ENCODE results near the gene ZNF407. TPM values are rescaled to one million over a fixed set of nuclear protein-coding genes. Genes with fewer than 3 reads are reported as not detected.

ZNF407 gene
- total and polyA plus RNA-seq, 2 experiments from 2014 or later, result 2.1 to 10.4 TPM

DNA sequence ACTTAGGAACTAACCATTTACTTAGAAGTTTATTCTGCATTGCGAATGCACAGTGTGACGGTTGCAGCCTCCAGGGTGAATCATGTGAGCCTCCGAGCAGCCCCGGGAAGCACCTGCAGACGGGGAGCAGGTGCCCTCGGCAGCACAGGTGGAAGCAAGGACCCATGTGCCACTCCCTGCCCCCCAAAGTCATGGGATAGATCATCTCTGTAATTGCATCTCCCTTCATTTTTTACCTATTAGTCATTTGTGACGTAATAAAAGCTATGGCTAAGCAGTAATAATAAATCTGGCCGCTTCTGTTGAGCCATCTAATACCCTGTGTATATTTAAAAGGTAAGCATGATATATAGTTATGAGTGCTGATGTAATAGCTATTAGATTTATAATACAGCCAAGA lies 514.1 kb downstream of the ZNF407 start:
- no peak for ATAC-seq
- Mint-ChIP-seq H3K36me3 (ENCODE audit: low read depth) (no peaks in the 10 kb centered on the region), H3K4me3 (no peak overlapping the region), H3K9me3 (no peaks in the 10 kb centered on the region), H3K4me1 (peaks cover 7% of the 10 kb centered on the region), H3K27me3 (ENCODE audit: insufficient read depth, low read depth, poor library complexity) (peaks cover 2% of the 10 kb centered on the region), H3K27ac (no peak overlapping the region)
- TF ChIP-seq STAT1 (IDR thresholded peaks at IDR 0.05; ENCODE audit: unreplicated experiment) (no peak), CREB1 (CRISPR knock-in tag; IDR thresholded peaks at IDR 0.05; ENCODE audit: low read depth) (no peak)
- Histone ChIP-seq H3K9me2 (ENCODE audit: insufficient read depth) (no peaks in the 10 kb centered on the region), H3K27ac (ENCODE audit: low read depth) (no peak overlapping the region), H3K4me3 (no peak overlapping the region), H3K4me2 (no peak overlapping the region), H3K27me3 (ENCODE audit: insufficient read depth) (no peaks in the 10 kb centered on the region), H2AFZ (no peak overlapping the region), H4K20me1 (replicated peaks; ENCODE audit: insufficient read depth) (no peaks in the 10 kb centered on the region), H3K36me3 (ENCODE audit: insufficient read depth) (no peaks in the 10 kb centered on the region), H3K79me2 (replicated peaks; ENCODE audit: insufficient read depth) (no peaks in the 10 kb centered on the region), H3F3A (replicated peaks; ENCODE audit: low read depth) (no peaks in the 10 kb centered on the region), H3K4me1 (ENCODE audit: insufficient read depth) (no peaks in the 10 kb centered on the region)
- no peak for DNase-seq (ENCODE audit: low spot score)

DNA sequence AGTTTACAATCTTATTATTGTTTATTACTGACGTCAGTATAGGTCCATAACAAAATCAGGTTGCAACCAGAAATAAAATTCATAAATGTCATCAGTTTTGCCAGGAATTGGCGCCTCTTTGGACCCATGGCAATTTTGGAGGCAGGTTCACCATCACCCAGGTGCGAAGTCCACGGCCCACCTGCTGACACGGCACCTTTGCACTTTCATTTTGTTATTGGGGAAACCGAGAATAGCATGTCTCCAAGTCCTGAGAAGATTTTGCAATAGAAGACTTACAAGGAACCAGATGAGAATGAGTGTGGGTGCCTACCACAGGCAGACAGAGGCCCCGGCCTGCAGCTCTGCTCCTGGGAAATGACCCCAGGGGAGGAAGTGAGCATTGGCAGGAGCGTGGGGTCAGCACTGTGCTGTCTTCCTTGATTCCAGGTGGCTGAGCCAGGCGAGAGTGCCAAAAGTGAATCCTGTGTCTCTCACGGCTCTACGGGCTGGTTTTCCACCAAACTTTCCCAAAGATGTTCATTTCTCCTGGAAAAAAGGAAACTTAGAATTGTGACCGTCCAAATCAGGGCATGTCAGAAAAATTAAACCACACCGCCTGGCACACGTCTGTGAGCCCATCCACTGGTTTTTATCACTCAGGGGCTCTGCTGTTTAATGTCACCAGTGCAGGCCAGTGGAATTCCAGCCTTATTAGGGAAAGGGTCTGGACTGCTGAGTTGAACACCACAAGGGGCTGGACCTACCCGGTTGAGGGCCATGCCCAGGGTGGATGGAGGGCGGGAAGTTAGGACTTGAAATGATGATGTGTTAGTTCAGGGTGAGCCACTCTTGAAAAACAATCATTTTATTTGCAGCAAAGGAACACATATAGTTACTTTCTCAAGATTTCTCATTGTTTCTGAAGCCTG lies 514.8 kb downstream of the ZNF407 start:
- ATAC-seq (no peak), DNase-seq (ENCODE audit: low spot score) (no peak)
- TF ChIP-seq, protein P1, sequence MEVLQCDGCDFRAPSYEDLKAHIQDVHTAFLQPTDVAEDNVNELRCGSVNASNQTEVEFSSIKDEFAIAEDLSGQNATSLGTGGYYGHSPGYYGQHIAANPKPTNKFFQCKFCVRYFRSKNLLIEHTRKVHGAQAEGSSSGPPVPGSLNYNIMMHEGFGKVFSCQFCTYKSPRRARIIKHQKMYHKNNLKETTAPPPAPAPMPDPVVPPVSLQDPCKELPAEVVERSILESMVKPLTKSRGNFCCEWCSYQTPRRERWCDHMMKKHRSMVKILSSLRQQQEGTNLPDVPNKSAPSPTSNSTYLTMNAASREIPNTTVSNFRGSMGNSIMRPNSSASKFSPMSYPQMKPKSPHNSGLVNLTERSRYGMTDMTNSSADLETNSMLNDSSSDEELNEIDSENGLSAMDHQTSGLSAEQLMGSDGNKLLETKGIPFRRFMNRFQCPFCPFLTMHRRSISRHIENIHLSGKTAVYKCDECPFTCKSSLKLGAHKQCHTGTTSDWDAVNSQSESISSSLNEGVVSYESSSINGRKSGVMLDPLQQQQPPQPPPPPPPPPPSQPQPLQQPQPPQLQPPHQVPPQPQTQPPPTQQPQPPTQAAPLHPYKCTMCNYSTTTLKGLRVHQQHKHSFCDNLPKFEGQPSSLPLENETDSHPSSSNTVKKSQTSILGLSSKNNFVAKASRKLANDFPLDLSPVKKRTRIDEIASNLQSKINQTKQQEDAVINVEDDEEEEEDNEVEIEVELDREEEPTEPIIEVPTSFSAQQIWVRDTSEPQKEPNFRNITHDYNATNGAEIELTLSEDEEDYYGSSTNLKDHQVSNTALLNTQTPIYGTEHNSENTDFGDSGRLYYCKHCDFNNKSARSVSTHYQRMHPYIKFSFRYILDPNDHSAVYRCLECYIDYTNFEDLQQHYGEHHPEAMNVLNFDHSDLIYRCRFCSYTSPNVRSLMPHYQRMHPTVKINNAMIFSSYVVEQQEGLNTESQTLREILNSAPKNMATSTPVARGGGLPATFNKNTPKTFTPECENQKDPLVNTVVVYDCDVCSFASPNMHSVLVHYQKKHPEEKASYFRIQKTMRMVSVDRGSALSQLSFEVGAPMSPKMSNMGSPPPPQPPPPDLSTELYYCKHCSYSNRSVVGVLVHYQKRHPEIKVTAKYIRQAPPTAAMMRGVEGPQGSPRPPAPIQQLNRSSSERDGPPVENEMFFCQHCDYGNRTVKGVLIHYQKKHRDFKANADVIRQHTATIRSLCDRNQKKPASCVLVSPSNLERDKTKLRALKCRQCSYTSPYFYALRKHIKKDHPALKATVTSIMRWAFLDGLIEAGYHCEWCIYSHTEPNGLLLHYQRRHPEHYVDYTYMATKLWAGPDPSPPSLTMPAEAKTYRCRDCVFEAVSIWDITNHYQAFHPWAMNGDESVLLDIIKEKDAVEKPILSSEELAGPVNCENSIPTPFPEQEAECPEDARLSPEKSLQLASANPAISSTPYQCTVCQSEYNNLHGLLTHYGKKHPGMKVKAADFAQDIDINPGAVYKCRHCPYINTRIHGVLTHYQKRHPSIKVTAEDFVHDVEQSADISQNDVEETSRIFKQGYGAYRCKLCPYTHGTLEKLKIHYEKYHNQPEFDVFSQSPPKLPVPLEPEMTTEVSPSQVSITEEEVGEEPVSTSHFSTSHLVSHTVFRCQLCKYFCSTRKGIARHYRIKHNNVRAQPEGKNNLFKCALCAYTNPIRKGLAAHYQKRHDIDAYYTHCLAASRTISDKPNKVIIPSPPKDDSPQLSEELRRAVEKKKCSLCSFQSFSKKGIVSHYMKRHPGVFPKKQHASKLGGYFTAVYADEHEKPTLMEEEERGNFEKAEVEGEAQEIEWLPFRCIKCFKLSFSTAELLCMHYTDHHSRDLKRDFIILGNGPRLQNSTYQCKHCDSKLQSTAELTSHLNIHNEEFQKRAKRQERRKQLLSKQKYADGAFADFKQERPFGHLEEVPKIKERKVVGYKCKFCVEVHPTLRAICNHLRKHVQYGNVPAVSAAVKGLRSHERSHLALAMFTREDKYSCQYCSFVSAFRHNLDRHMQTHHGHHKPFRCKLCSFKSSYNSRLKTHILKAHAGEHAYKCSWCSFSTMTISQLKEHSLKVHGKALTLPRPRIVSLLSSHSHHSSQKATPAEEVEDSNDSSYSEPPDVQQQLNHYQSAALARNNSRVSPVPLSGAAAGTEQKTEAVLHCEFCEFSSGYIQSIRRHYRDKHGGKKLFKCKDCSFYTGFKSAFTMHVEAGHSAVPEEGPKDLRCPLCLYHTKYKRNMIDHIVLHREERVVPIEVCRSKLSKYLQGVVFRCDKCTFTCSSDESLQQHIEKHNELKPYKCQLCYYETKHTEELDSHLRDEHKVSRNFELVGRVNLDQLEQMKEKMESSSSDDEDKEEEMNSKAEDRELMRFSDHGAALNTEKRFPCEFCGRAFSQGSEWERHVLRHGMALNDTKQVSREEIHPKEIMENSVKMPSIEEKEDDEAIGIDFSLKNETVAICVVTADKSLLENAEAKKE (CRISPR knock-in tag; IDR thresholded peaks at IDR 0.05), result no peak
- no peak overlapping the region for H2AFZ ChIP-seq
- no peaks in the 10 kb centered on the region for H3K9me3 Mint-ChIP-seq
- H3K27ac Mint-ChIP-seq, result no peak overlapping the region
- no peaks in the 10 kb centered on the region for H3K36me3 Mint-ChIP-seq (ENCODE audit: low read depth)
- no peaks in the 10 kb centered on the region for H3K36me3 ChIP-seq (ENCODE audit: insufficient read depth)
- H3K4me3 ChIP-seq, result no peak overlapping the region
- no peaks in the 10 kb centered on the region for H3K9me2 ChIP-seq (ENCODE audit: insufficient read depth)
- H3K4me3 Mint-ChIP-seq, result no peak overlapping the region
- H3K79me2 ChIP-seq (replicated peaks; ENCODE audit: insufficient read depth), result no peaks in the 10 kb centered on the region
- H3K4me1 Mint-ChIP-seq, result peaks cover 7% of the 10 kb centered on the region
- no peaks in the 10 kb centered on the region for H3F3A ChIP-seq (replicated peaks; ENCODE audit: low read depth)
- no peaks in the 10 kb centered on the region for H4K20me1 ChIP-seq (replicated peaks; ENCODE audit: insufficient read depth)
- no peaks in the 10 kb centered on the region for H3K27me3 ChIP-seq (ENCODE audit: insufficient read depth)
- peaks cover 2% of the 10 kb centered on the region for H3K27me3 Mint-ChIP-seq (ENCODE audit: insufficient read depth, low read depth, poor library complexity)
- no peak overlapping the region for H3K27ac ChIP-seq (ENCODE audit: low read depth)
- H3K4me1 ChIP-seq (ENCODE audit: insufficient read depth), result no peaks in the 10 kb centered on the region
- H3K4me2 ChIP-seq, result no peak overlapping the region
